ENCODE data around the gene PGR.
"Not testable (repeated sequence)": the region's sequence is repeated elsewhere in the genome, so short reads cannot be mapped to it uniquely, and the experiment has no call there.

Gene PGR

DNA sequence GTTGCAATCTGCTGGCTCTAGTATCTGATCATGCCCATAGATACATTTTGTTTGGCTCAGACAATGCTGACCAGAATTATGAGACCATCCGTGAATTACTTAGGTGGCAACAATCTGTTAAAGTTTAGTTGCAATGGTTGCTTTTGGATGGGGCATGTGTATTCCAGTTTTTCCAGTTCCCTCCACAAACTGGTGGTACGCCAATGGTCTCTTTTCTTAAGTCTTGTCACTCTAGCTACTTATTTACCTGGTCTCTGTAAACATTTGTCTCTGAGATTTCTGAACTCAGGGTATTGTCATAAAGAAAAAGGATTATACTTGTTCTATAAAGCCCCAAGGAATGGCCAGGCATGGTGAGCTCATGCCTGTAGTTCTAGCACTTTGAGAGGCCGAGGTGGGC is 65.9 kb downstream of the PGR start:
- no peak for DNase-seq

GRCh38 chr11:101061606-101062005 is 68.0 kb downstream of the PGR start:
- no peak for DNase-seq

- DNase-seq, result no peak
These were observed 70.3 kb downstream of the PGR start for GRCh38 chr11:101059331-101059730.

GRCh38 chr11:101053492-101053891 is 76.1 kb downstream of the PGR start:
- DNase-seq, result no peak

- DNase-seq, result no peak
These were observed 77.9 kb downstream of the PGR start for GRCh38 chr11:101051677-101052076.

DNA sequence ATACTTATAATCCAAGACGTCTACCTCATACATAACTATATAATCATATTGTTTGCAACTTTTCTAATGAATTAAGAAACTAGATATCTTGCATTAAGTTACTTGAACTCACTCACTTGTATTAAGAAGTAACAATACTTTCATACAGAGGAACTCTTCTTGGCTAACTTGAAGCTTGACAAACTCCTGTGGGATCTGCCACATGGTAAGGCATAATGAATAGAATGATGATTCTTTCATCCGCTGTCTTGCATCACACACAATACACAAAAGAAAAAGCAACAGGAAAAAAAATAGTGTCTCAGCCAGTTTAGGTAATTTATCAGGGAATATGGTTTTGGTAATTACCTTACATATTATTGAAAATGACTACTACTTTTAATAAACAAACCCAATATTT is 79.8 kb downstream of the PGR start:
- DNase-seq, result no peak

DNA sequence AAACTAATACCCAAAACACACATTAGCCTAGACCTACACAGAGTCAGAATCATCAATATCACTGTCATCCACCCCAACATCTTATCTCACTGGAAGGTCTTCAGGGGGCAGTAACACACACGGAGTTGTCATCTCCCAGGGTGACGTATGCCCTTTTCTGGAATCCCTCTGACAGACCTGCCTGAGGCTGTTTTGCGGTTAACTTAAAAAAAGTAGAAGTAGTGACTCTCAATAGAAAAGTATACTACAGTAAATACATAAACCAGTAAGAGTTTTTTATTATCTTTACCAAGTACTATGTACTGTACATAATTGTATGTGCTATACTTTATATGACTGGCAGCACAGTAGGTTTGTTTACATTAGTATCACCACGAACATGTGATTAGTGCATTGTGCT is 80.5 kb downstream of the PGR start:
- no peak for DNase-seq

GRCh38 chr11:101048479-101048878 is 81.1 kb downstream of the PGR start:
- DNase-seq, result no peak

GRCh38 chr11:101046947-101047346 is 82.7 kb downstream of the PGR start:
- no peak for DNase-seq

DNA sequence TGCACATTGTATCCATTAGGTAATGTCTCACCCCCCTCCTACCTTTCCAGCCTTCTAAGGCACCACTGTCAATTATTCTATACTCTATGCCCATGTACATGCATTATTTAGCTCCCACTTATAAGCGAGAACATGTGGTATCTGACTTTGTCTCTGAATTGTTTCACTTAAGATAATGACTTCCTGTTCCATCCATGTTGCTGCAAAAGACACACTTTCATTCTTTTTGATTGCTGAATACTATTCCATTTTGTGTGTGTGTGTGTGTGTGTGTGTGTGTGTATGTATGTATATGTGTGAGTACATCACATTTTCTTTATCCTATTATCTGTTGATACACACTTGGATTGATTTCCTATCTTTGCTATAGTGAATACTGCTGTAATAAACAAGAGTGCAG is 84.2 kb downstream of the PGR start:
- DNase-seq, result no peak

- DNase-seq, result no peak
These were observed 85.7 kb downstream of the PGR start for GRCh38 chr11:101043940-101044339.

DNA sequence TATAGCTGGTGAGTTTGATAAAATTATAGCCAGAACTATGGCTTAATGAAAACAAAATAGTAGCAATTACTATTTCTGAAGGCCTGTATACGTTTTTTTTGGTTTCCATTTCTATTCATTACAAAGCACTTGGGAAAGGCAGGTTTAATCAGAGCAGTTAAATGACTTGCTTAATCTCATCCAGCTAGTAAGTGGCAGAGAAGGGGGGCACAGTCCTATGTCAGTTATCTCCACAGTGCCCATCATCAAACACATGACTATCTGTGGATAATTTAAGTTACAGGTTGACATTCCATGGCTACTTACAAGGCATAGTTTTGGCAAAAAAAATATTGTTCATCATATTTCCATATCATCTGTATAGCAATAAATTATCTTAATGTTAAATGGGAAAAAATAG is 93.7 kb downstream of the PGR start:
- DNase-seq, result no peak

GRCh38 chr11:101034076-101034475 is 95.5 kb downstream of the PGR start:
- DNase-seq, result no peak

DNA sequence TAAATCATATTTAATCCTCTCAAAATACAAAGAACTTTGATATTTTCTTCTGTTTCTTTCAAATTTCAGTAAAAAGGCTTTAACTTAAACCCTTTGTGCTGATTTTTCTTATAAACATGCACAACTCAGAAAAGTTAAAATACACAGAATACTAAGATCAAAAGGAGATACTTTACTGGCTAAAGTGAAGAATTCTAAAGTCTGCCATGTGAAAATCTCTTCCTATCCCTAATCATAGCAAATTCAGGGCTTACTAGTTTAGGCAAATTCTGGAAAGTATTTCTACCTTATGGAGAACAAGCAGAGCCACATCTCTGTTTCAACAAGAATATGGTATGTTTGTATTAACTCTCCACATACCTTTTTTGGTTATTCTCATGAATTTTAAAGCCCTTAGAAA is 96.6 kb downstream of the PGR start:
- no peak for DNase-seq

DNA sequence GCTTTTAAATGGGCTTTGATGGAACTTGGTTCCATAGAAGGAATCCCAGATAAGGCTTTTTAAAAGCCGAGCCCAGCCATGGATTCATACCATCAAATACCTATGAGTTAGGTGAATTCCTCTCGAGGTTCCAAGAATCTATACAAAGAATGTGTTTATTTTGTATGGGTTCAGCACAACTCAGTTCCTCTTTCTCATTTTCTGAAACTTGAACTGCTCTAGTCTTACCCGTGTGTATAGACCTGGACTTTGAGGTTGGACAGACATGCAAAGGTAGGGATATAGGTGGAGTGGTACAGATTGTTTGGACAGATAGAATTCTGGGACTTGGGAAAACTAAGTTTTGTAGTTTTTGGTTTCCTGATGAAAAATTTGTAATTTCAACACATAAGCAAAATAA is 97.9 kb downstream of the PGR start:
- no peak for DNase-seq

DNA sequence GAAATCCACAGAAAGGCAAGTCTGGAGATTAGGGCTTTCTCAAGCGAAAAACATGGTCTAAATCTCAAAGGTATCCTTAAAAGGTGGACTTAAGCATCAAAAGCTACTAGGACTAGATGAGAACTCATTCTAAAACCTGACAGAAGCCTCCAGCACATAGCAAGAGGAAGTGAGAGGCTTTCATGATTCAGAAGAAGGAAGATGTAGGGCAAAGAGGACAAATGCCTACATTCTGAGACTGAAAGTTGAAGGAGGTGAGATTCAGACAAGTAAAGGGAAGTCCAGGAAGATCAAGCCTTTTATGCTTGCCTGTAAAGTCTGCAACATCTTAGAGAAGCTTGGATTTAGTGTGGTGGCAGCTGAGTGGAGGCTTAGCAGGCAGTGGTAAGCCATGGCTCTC is 98.9 kb downstream of the PGR start:
- DNase-seq, result no peak

GRCh38 chr11:101030015-101030414 is 99.6 kb downstream of the PGR start:
- DNase-seq, result no peak

DNA sequence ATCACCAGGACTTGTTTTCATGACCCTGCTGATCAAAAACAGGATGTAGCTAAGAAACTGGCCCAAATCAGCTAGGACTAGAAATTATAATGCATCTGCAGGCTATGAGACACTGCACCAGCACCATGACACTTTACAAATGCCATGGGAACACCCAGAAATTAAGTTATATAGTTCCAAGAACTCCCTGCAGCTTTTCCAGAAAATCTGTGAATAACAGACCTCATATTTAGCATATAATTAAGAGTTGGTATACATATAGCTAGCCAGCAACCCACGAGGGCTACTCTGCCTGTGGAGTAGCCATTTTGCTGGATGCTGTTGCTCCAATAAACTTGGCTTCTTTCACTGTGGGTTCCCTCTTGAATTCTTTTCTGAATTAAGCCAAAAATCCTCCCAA is 101.0 kb downstream of the PGR start:
- no peak for DNase-seq

DNA sequence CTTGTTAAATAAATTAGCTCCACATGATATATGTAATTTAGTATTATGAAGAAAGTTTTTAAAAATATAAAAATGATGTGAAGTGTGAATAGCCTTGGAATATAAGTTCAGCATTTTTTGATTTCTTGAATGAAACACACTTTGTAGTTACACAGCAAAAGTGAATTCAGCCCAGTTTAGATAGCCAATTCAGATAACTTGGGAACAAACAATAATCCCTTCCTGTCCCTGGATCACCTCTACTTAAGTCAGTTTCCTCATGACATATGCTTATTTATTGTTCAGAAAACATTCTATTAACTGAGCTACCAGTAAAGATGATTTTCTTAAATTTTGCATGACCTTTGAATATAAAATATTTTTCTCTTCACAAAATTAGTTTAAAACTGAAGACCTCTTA is 107.4 kb downstream of the PGR start:
- DNase-seq, result no peak

DNA sequence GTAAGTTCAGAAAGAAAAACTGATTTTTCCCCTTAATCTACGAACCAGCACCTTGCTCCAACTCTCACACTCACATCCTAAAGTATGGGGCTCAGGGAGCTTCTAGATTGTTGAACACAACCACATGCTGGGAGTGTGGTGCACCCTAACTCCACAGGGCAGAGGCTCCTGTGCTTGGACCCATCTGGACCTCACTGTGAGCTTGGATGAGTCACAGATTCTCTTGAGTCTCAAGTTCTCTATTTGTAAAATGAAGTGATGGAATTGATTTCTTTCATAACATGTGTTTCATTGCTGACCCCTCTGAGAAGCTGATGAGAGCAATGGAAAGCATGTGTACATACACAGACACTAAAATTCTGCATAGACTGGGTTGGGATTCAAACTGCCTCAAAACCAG is 109.7 kb downstream of the PGR start:
- DNase-seq, result no peak

DNA sequence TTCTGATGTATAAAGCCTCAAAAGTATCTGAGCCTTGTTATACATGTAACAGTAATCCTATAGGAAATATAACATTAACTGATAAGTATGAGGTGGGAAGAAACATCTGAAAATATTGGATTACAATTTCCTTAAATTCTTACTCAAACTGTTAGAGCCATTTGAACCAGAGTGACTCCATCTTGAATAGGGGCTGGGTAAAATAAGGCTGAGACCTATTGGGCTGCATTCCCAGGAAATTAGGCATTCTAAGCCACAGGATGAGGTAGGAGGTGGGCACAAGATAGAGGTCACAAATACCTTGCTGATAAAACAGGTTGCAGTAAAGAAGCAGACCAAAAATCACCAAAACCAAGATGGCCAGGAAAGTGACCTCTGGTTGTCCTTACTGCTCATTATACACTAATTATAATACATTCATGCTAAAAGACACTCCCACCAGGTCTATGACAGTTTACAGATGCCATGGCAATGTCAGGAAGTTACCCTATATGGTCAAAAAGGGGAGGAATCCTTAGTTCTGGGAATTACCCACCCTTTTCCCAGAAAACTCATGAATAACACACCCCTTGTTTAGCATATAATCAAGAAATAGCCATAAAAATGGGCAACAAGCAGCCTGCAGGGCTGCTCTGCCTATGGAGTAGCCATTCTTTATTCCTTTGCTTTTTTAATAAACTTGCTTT is 114.9 kb downstream of the PGR start:
- no peak for DNase-seq

- not testable (repeated sequence) for DNase-seq
These were observed 115.9 kb downstream of the PGR start for GRCh38 chr11:101013702-101014101.

- DNase-seq, result no peak
These were observed 117.7 kb downstream of the PGR start for GRCh38 chr11:101011881-101012280.

DNA sequence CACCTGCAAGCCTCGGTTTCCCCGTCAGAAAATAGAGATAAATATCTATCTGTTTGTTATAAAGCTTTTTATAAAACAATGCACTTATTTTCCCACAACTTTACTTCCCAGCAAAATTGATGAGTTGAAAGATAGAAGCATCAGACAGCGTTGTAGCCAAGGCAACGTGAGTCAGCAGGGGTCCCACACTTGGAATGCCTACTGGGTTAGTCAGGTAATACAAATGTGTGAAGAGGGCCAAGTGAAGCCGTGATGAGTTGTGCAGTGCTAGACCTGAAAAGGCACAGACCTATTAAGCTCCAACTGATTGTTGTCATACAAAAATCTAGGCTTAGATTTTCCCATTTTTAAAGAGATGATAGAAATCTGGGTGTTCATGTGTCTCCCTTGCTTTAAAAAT is 118.7 kb downstream of the PGR start:
- no peak for DNase-seq

DNA sequence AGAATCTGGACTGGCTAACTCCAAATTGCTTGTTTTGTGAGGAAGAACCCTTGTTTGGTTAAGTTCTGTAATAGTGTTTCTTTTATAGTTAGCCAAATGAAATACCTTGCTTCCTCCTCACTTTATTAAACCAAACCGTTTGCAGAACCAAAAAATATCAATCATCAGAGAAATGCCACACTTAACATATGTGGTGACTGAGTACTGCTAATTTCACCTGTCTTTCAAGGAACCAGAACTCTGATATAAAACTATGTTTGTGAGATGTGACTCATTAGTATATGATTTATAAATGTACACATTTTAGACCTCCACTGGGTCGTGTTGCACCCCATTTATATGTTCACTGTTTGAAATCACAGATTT is 119.9 kb downstream of the PGR start:
- no peak for DNase-seq

All from activated CD4-positive, alpha-beta T cell treated with anti-CD3 and anti-CD28 coated beads, Interleukin-2, amount 50 U/mL, for 16 hours (primary cell).